ENCODE results near the gene VDR. TPM values are rescaled to one million over a fixed set of nuclear protein-coding genes. Genes with fewer than 3 reads are reported as not detected.

VDR gene
- polyA plus RNA-seq, 6 donors from 2014 or later, result 0.05 to 0.44 TPM; not detected in 4

GRCh38 chr12:47828976-47829482 lies 75.8 kb downstream of the VDR start:
- H3K4me3 Mint-ChIP-seq, result no peak overlapping the region

DNA sequence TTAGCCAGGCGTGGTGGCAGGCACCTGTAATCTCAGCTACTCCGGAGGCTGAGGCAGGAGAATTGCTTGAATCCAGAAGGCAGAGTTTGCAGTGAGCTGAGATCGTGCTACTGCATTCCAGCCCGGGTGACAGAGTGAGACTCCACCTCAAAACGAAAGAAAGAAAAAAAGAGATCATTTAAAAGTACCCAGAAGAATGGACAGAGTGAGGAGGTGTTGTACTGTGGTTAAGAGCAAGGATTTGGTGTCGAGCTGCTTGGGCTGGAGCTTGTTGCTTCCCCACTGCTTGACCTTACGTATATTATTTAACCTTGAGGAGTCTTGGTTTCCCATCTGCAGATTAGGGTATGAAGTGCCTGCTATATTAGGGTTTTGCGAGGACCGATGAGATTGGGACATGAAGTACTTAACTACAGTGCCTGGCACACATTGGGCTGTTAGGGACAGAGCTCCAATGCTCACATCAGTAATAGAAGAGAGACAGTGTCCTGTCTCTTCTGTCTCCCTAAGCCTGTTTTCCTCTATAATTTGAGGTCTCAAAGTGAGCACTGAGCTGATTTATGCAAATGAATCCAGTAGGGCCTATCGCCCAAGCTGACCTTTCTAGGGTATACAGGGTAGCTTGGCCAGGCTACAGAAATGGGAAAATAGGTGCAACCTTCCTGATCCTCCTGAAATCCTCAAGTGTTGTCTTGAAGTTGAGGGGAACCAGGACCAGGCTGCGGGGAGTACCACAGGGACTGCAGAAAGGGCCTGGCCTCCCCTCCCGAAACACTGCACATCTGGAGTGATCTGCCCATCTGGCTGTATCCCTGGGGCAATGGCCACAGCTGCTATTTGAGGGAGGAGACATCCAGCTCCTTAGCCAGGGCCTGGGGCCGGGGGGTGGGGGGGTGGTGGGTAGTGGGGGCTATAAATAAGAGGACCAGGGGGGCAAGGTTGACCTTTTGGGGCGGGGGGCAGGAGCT lies 76.5 kb downstream of the VDR start:
- no peak overlapping the region for H3K4me3 Mint-ChIP-seq
- H3K4me1 Mint-ChIP-seq, result peaks cover 24 to 41% (median 25%) of the 10 kb centered on the region in 3 donors
- DNase-seq, result no peak
- H3K27me3 Mint-ChIP-seq, result peaks cover 0 to 4% (median 0%) of the 10 kb centered on the region in 3 donors
- no peaks in the 10 kb centered on the region for H3K9me3 Mint-ChIP-seq
- H3K27ac Mint-ChIP-seq, result peak overlapping the region in 1 of 6 donors; percentile 19
- H3K36me3 Mint-ChIP-seq, result no peaks in the 10 kb centered on the region
- no peak for ATAC-seq (ENCODE audit: low read depth in 2 of 2)

More at GRCh38 chr12:47828976-47829482, 75.8 kb downstream of the VDR start:
- no peaks in the 10 kb centered on the region for H3K36me3 Mint-ChIP-seq
- DNase-seq (no peak), ATAC-seq (ENCODE audit: low read depth in 2 of 2) (no peak)
- peaks cover 0 to 4% (median 0%) of the 10 kb centered on the region in 3 donors for H3K27me3 Mint-ChIP-seq
- no peak overlapping the region for H3K27ac Mint-ChIP-seq
- H3K4me1 Mint-ChIP-seq, result peaks cover 23 to 45% (median 25%) of the 10 kb centered on the region in 3 donors
- H3K9me3 Mint-ChIP-seq, result no peaks in the 10 kb centered on the region

DNA sequence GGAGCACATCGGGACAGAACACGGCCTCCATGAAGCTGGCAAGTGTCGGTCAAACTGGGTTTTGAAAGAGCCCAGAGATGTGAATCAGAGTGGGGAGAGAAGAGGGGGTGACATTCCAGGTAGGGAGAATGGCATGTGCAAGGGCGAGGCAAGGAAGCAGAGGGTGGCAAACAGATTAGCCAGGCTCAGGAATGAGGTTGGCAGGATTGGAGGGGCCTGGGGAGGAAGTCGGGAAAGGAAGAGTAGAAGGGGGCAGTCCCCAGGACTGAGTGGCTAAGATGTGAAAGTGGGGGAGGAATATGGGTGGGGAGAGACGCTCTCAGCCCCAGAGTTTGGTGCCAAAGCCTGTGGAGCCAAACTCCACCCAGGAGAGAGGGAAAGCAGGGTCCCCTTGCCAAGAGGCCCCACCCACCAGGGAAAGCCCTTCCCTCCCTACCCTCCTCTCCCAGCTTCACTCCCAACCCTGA lies 79.6 kb downstream of the VDR start:
- Mint-ChIP-seq H3K36me3 (no peaks in the 10 kb centered on the region), H3K27me3 (peaks cover 0 to 4% (median 0%) of the 10 kb centered on the region in 3 donors), H3K4me1 (peaks cover 25 to 38% (median 31%) of the 10 kb centered on the region in 3 donors), H3K27ac (peak overlapping the region in 2 of 6 donors; percentile 0 to 73), H3K4me3 (peak overlapping the region in 2 of 8 donors; percentile 33 to 37), H3K9me3 (no peaks in the 10 kb centered on the region)
- ATAC-seq (ENCODE audit: low read depth in 2 of 2) (no peak), DNase-seq (no peak)

- H3K27ac Mint-ChIP-seq, result peak overlapping the region in 2 of 6 donors; percentile 32 to 80
Measured at GRCh38 chr12:47824635-47825034, 80.2 kb downstream of the VDR start.

GRCh38 chr12:47824198-47824597 lies 80.6 kb downstream of the VDR start:
- Mint-ChIP-seq H3K27me3 (peaks cover 0 to 4% (median 0%) of the 10 kb centered on the region in 3 donors), H3K9me3 (no peaks in the 10 kb centered on the region), H3K27ac (peak overlapping the region in 2 of 6 donors; percentile 32 to 80), H3K4me1 (peaks cover 27 to 40% (median 33%) of the 10 kb centered on the region in 3 donors), H3K4me3 (no peak overlapping the region), H3K36me3 (no peaks in the 10 kb centered on the region)
- DNase-seq (no peak), ATAC-seq (ENCODE audit: low read depth in 2 of 2) (no peak)

More at GRCh38 chr12:47824635-47825034, 80.2 kb downstream of the VDR start:
- ATAC-seq (ENCODE audit: low read depth in 2 of 2) (no peak), DNase-seq (no peak)
- H3K36me3 Mint-ChIP-seq, result no peaks in the 10 kb centered on the region
- H3K27me3 Mint-ChIP-seq, result peaks cover 0 to 4% (median 0%) of the 10 kb centered on the region in 3 donors
- H3K4me3 Mint-ChIP-seq, result no peak overlapping the region
- no peaks in the 10 kb centered on the region for H3K9me3 Mint-ChIP-seq
- peaks cover 27 to 40% (median 33%) of the 10 kb centered on the region in 3 donors for H3K4me1 Mint-ChIP-seq

GRCh38 chr12:47823422-47824086 lies 81.2 kb downstream of the VDR start:
- ATAC-seq (ENCODE audit: low read depth in 2 of 2) (no peak), DNase-seq (no peak)
- H3K4me1 Mint-ChIP-seq, result peaks cover 32 to 45% (median 36%) of the 10 kb centered on the region in 3 donors
- H3K36me3 Mint-ChIP-seq, result no peaks in the 10 kb centered on the region
- H3K4me3 Mint-ChIP-seq, result peak overlapping the region in 1 of 8 donors; percentile 92
- H3K27ac Mint-ChIP-seq, result peak overlapping the region in 1 of 6 donors; percentile 80
- no peaks in the 10 kb centered on the region for H3K9me3 Mint-ChIP-seq
- peaks cover 0 to 4% (median 0%) of the 10 kb centered on the region in 3 donors for H3K27me3 Mint-ChIP-seq

DNA sequence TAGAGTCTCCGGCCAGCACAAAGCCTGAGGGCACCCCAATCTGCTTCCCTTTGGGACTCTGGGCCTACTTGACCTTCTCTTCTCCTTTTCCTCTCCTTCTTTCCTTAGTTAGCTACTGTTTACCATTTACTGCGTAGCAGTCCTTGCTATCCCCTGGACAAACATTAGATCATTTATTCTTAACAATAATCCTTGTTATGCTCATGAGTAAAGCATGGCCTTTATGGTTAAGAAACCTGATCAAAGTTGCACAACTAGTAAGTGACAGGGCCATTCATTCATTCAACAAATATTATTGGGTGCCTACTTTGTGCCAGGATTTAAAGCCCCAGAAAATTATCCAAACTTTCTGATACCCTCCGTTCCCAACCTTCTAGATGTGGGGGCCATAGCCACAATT lies 81.9 kb downstream of the VDR start:
- no peak for ATAC-seq (ENCODE audit: low read depth in 2 of 2)
- no peaks in the 10 kb centered on the region for H3K36me3 Mint-ChIP-seq
- no peaks in the 10 kb centered on the region for H3K9me3 Mint-ChIP-seq
- peaks cover 39 to 52% (median 43%) of the 10 kb centered on the region in 3 donors for H3K4me1 Mint-ChIP-seq
- H3K27ac Mint-ChIP-seq, result peak overlapping the region in 3 of 6 donors; percentile 31 to 55 (median 41)
- peaks cover 0 to 4% (median 0%) of the 10 kb centered on the region in 3 donors for H3K27me3 Mint-ChIP-seq
- DNase-seq, result no peak
- H3K4me3 Mint-ChIP-seq, result peak overlapping the region in 1 of 8 donors; percentile 92

- H3K36me3 Mint-ChIP-seq, result no peaks in the 10 kb centered on the region
- peaks cover 0 to 4% (median 0%) of the 10 kb centered on the region in 3 donors for H3K27me3 Mint-ChIP-seq
- no peak for ATAC-seq (ENCODE audit: low read depth in 2 of 2)
- H3K4me3 Mint-ChIP-seq, result peak overlapping the region in 2 of 8 donors; percentile 87 to 92
- peak overlapping the region in 2 of 6 donors; percentile 1 to 41 for H3K27ac Mint-ChIP-seq
- peaks cover 43 to 56% (median 47%) of the 10 kb centered on the region in 3 donors for H3K4me1 Mint-ChIP-seq
- DNase-seq, result no peak
- no peaks in the 10 kb centered on the region for H3K9me3 Mint-ChIP-seq
Measured at GRCh38 chr12:47822401-47822800, 82.4 kb downstream of the VDR start.

DNA sequence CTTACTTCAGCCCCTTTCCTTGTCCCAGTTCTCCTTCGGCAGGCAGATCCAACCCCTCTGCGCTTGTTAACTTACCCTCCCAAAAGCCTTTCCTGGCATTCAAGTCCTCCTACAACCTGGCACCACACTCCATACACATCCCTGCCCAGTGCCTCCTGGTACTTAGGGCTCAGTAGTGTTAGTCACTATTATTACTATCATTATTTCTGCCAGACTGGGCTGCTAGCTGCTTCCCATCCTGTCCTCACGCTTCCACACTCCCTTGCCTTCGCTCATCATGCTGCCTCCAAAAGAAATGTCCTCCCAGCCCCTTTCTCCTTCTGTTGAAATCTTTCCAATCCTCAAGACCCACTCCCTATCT lies 83.5 kb downstream of the VDR start:
- DNase-seq, result no peak

GRCh38 chr12:47820631-47821345 lies 84.0 kb downstream of the VDR start:
- no peaks in the 10 kb centered on the region for H3K9me3 Mint-ChIP-seq
- no peak for DNase-seq
- H3K4me3 Mint-ChIP-seq, result peak overlapping the region; percentile 86 to 96 (median 92)
- peaks cover 60 to 66% (median 60%) of the 10 kb centered on the region in 3 donors for H3K4me1 Mint-ChIP-seq
- no peaks in the 10 kb centered on the region for H3K36me3 Mint-ChIP-seq
- ATAC-seq (ENCODE audit: low read depth in 2 of 2), result no peak
- peak overlapping the region in 5 of 6 donors; percentile 56 to 94 (median 85) for H3K27ac Mint-ChIP-seq
- H3K27me3 Mint-ChIP-seq, result peaks cover 0 to 4% (median 0%) of the 10 kb centered on the region in 3 donors

More for the DNA sequence above, 83.5 kb downstream of the VDR start:
- H3K27ac Mint-ChIP-seq, result peak overlapping the region in 1 of 6 donors; percentile 30
- no peaks in the 10 kb centered on the region for H3K36me3 Mint-ChIP-seq
- H3K9me3 Mint-ChIP-seq, result no peaks in the 10 kb centered on the region
- no peak for ATAC-seq (ENCODE audit: low read depth in 2 of 2)
- peak overlapping the region; percentile 76 to 96 (median 90) for H3K4me3 Mint-ChIP-seq
- H3K4me1 Mint-ChIP-seq, result peaks cover 54 to 64% (median 57%) of the 10 kb centered on the region in 3 donors
- peaks cover 0 to 4% (median 0%) of the 10 kb centered on the region in 3 donors for H3K27me3 Mint-ChIP-seq

DNA sequence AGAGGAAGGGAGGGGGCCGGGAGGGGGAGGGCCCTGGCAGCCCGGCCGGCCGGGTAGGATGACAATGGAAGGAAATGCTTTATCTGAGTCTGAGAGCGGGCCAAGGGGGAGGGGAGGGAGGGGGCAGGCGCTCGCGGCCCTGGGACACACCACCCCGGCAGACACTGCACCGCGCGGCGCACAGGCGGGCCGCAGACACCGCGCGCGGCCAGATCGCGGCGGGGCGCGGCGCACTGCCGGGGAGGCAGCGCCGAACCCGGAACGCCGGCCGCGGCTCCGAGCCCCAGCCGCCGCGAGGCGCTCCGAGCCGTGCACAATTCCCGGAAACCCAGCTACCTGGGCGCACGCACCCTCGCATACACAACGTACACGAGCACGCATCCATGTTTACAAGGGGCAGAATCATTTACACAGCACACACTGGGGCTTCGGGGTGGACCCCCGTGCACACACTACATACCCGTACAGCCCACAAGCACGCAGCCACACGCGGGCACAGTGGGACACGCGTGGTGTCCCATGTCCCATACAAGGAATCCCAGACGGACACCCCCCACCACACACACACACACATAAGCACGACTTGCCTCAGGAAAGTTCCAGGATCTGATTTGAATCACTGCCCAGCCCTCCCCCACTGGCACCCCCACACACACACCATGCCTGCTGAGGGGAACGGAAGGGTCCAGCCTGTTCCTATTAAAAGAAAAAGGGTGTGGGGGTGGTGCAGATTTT lies 84.7 kb downstream of the VDR start, which contains the start of gene HDAC7:
Gene HDAC7 (minus strand): TSS at position 8 of the 735 bp plus-strand sequence. CDS start 118 bp downstream, outside the sequence.
- H3K27ac Mint-ChIP-seq, result peak within 1 kb of the TSS; percentile 85 to 99 (median 92)
- peaks cover 60 to 66% (median 65%) of the 10 kb centered on the region in 3 donors for H3K4me1 Mint-ChIP-seq
- ATAC-seq (ENCODE audit: low read depth in 2 of 2), result peak; percentile 79
- no peaks in the 10 kb centered on the region for H3K36me3 Mint-ChIP-seq
- DNase-seq, result peak; percentile 59
- peaks cover 0 to 2% (median 0%) of the 10 kb centered on the region in 3 donors for H3K27me3 Mint-ChIP-seq
- peak within 1 kb of the TSS; percentile 86 to 97 (median 93) for H3K4me3 Mint-ChIP-seq
- H3K9me3 Mint-ChIP-seq, result no peaks in the 10 kb centered on the region

Measured in naive B cell (primary cell).